OCI-LY7 (cell line): ENCODE data around the gene OPRM1.

Experiments
- CTCF ChIP-seq: fragments of 200-600 bp; sonication (generic); conservative IDR thresholded peaks from 2 replicates; pipeline ENCODE4 v1.5.1; 2014; ENCODE audit warnings: mild to moderate bottlenecking, antibody characterized with exemption, low read length, moderate library complexity, mixed read lengths
- EZH2phosphoT487 ChIP-seq: fragments of 200-600 bp; sonication (generic); IDR thresholded peaks from 2 replicates; pipeline ENCODE4 v1.6.1; 2018; ENCODE audit warnings: low read depth, borderline replicate concordance, mild to moderate bottlenecking, mixed run types, antibody characterized with exemption, low read length, moderate library complexity, mixed read lengths

- TF ChIP-seq CTCF (no peak), EZH2phosphoT487 (no peak)
Measured at GRCh38 chr6:154234019-154234772, 195.2 kb downstream of the OPRM1 start.
